Natural killer cell (primary cell): ENCODE measurements around the gene NAT16. TPM values are rescaled to one million over a fixed set of nuclear protein-coding genes. Genes with fewer than 3 reads are reported as not detected.

ENCODE experiments used
- ATAC-seq, 3 donors: fragments of 150-1000 bp in 2 of 3; fragments of 200-7000 bp in 1 of 3; cut with Tn5 transposase; 1 replicate in 1 of 3; 2 replicates in 2 of 3; pipeline ENCODE4 v1.10.0; 2021; ENCODE audit warnings: mild to moderate bottlenecking in 2 of 3, moderate library complexity in 2 of 3
- DNase-seq, 2 donors: peaks; one replicate each; pipeline versions ENCODE4 v3.0.0 to v3.0.0-alpha.2; 2013 to 2021; ENCODE audit warnings: mixed read lengths in 1 of 2
- H3K27ac ChIP-seq: one replicate; pipeline ENCODE4 v1.5.1; 2013; ENCODE audit warnings: mild to moderate bottlenecking, low read length
- H3K27me3 ChIP-seq: one replicate; pipeline ENCODE4 v1.6.1; 2013; ENCODE audit warnings: low read length; ENCODE audit not compliant: control insufficient read depth, insufficient read depth
- H3K36me3 ChIP-seq: one replicate; pipeline ENCODE4 v1.6.1; 2013; ENCODE audit warnings: low read length; ENCODE audit not compliant: control insufficient read depth, insufficient read depth
- H3K4me1 ChIP-seq: one replicate; pipeline ENCODE4 v1.6.1; 2013; ENCODE audit warnings: low read length; ENCODE audit not compliant: control insufficient read depth, insufficient read depth
- H3K4me3 ChIP-seq: one replicate; pipeline ENCODE4 v1.5.1; 2013; ENCODE audit warnings: low read length
- H3K9me3 ChIP-seq: one replicate; pipeline ENCODE4 v1.6.1; 2013; ENCODE audit warnings: low read length; ENCODE audit not compliant: control insufficient read depth, insufficient read depth
- H3K27ac Mint-ChIP-seq, 2 donors: one replicate each; pipeline ENCODE4 v1.8.0; 2022; ENCODE audit warnings: mild to moderate bottlenecking in 2 of 2, mixed read lengths in 2 of 2, moderate library complexity in 1 of 2
- H3K27me3 Mint-ChIP-seq, 2 donors: one replicate each; pipeline ENCODE4 v1.8.0; 2022; ENCODE audit warnings: low read depth in 2 of 2, mixed read lengths in 2 of 2
- H3K36me3 Mint-ChIP-seq: one replicate; pipeline ENCODE4 v1.8.0; 2022; ENCODE audit warnings: mixed read lengths
- H3K4me1 Mint-ChIP-seq, 2 donors: one replicate each; pipeline ENCODE4 v1.8.0; 2022; ENCODE audit warnings: mixed read lengths in 2 of 2
- H3K4me3 Mint-ChIP-seq: one replicate; pipeline ENCODE4 v1.8.0; 2022; ENCODE audit warnings: mild to moderate bottlenecking, moderate library complexity, mixed read lengths
- H3K9me3 Mint-ChIP-seq, 2 donors: one replicate each; pipeline ENCODE4 v1.8.0; 2022; ENCODE audit warnings: mixed read lengths in 2 of 2
- WGBS: methylation state at CpG from one replicate; pipeline ENCODE4 v1.1.7; 2013; ENCODE audit warnings: missing lambda C conversion rate; ENCODE audit not compliant: insufficient coverage; 5-methylcytosine and 5-hydroxymethylcytosine counted together
- intact Hi-C: fragments of 100-400 bp; cut with micrococcal nuclease; formaldehyde crosslinking; loops from one replicate; pipeline ENCODE4 v1.14.2; 2022
- total RNA-seq, 4 donors: library from RNA; stranded (reverse); fragments of 120-200 nt in 1 of 4; gene quantifications; one replicate each; pipeline versions ENCODE4 v1.2.3 to v1.2.4, GENCODE V29; 2013 to 2022
- TF ChIP-seq, protein P1 (sequence below): fragments of 200-600 bp; IDR thresholded peaks from one replicate; pipeline ENCODE4 v1.8.0; 2022; ENCODE audit warnings: antibody characterized with exemption

NAT16 gene
- total RNA-seq, 3 donors from 2014 or later (not counting 1 experiment from before 2014, with no cell fraction given), result not detected

DNA sequence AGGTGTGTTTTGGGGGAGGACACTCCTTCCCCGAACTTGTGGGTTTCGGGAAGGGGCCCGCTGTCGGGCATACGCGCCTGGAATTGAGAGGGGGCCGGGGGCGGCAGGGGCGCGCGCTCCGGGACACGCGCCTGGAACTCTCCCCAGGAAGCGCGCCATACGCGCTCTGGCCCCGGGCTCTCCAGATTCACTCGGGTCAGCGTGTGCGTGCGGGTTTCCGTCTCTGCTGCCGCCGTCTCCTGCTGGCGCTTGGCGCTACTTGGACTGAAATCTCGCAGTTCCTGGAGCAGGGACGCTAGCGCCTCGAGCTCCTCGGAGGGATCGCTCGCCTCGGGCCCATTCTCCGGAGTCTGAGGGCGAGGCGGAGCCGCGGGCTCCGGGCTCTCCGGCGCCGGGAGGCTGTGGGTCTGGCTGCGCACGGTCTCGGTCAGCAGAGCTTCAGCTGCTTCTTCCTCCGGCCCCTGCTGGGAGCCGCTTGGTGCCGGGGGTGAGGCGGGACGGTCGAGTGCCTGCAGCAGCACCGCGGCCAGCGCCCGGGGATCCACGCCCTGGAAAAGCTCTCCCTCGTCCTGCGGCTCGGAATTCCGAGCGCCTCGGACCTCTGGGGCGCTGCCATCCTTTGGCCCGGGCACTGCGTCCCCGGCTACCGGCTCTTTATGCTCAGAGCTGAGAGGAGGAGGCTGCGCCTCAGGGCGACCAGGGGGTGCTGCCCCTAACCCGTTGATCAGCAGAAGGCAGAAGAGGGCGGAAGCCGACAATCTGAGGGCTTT is 15.8 kb downstream of the NAT16 start:
- Histone ChIP-seq H3K4me1 (peaks cover 34% of the 10 kb centered on the region), H3K27me3 (peaks cover 49% of the 10 kb centered on the region), H3K9me3 (peaks cover 5% of the 10 kb centered on the region), H3K4me3 (no peak overlapping the region), H3K27ac (no peak overlapping the region), H3K36me3 (no peaks in the 10 kb centered on the region)
- TF ChIP-seq, protein P1, sequence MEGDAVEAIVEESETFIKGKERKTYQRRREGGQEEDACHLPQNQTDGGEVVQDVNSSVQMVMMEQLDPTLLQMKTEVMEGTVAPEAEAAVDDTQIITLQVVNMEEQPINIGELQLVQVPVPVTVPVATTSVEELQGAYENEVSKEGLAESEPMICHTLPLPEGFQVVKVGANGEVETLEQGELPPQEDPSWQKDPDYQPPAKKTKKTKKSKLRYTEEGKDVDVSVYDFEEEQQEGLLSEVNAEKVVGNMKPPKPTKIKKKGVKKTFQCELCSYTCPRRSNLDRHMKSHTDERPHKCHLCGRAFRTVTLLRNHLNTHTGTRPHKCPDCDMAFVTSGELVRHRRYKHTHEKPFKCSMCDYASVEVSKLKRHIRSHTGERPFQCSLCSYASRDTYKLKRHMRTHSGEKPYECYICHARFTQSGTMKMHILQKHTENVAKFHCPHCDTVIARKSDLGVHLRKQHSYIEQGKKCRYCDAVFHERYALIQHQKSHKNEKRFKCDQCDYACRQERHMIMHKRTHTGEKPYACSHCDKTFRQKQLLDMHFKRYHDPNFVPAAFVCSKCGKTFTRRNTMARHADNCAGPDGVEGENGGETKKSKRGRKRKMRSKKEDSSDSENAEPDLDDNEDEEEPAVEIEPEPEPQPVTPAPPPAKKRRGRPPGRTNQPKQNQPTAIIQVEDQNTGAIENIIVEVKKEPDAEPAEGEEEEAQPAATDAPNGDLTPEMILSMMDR, result no peak
- intact Hi-C loops, result no loop called here
- DNase-seq (peak in 1 of 2 donors; percentile 42), ATAC-seq (no peak)
- WGBS, result 5% methylated on average over 75 of the region's 75 CpGs
- Mint-ChIP-seq H3K4me3 (peak overlapping the region; percentile 42), H3K27ac (no peak overlapping the region), H3K9me3 (no peaks in the 10 kb centered on the region), H3K36me3 (no peaks in the 10 kb centered on the region), H3K4me1 (peaks cover 14 to 38% of the 10 kb centered on the region in 2 donors), H3K27me3 (peaks cover 35 to 40% of the 10 kb centered on the region in 2 donors)

- TF ChIP-seq, protein P1, result no peak
- intact Hi-C loops, result no loop called here
Observed at GRCh38 chr7:101163279-101164070, 16.6 kb downstream of the NAT16 start.

GRCh38 chr7:101162551-101163278 is 17.4 kb downstream of the NAT16 start:
- Mint-ChIP-seq H3K4me3 (peak overlapping the region; percentile 87), H3K27ac (no peak overlapping the region), H3K36me3 (no peaks in the 10 kb centered on the region), H3K9me3 (no peaks in the 10 kb centered on the region), H3K27me3 (peaks cover 20 to 29% of the 10 kb centered on the region in 2 donors), H3K4me1 (peaks cover 12 to 26% of the 10 kb centered on the region in 2 donors)
- DNase-seq (peak in 1 of 2 donors; percentile 37), ATAC-seq (no peak)
- Histone ChIP-seq H3K27me3 (peaks cover 41% of the 10 kb centered on the region), H3K4me1 (peaks cover 34% of the 10 kb centered on the region), H3K27ac (no peak overlapping the region), H3K36me3 (no peaks in the 10 kb centered on the region), H3K4me3 (no peak overlapping the region), H3K9me3 (peaks cover 5% of the 10 kb centered on the region)
- TF ChIP-seq, protein P1, result no peak
- intact Hi-C loops, result no loop called here
- WGBS, result 1% methylated on average over 70 of the region's 74 CpGs

More at GRCh38 chr7:101163279-101164070, 16.6 kb downstream of the NAT16 start:
- no peak overlapping the region for H3K27ac ChIP-seq
- Mint-ChIP-seq H3K36me3 (no peaks in the 10 kb centered on the region), H3K4me3 (peak overlapping the region; percentile 83), H3K4me1 (peaks cover 12 to 30% of the 10 kb centered on the region in 2 donors), H3K27ac (no peak overlapping the region), H3K27me3 (peaks cover 27 to 34% of the 10 kb centered on the region in 2 donors), H3K9me3 (no peaks in the 10 kb centered on the region)
- ATAC-seq (no peak), DNase-seq (peak in 1 of 2 donors; percentile 53)
- H3K4me1 ChIP-seq, result peaks cover 34% of the 10 kb centered on the region
- no peaks in the 10 kb centered on the region for H3K36me3 ChIP-seq
- H3K9me3 ChIP-seq, result peaks cover 5% of the 10 kb centered on the region
- peaks cover 48% of the 10 kb centered on the region for H3K27me3 ChIP-seq
- H3K4me3 ChIP-seq, result peak overlapping the region; percentile 23
- WGBS, result under 1% methylated on average over 92 of the region's 92 CpGs
